Uterus (tissue), 2 donors: ENCODE measurements around the gene FAM83D.

Source experiments
- POLR2A ChIP-seq, 2 donors: fragments of 450-650 bp; IDR thresholded peaks; one replicate each; pipeline ENCODE4 v1.6.1; 2016; ENCODE audit warnings: antibody characterized with exemption in 2 of 2, mild to moderate bottlenecking in 1 of 2, moderate library complexity in 1 of 2
- TF ChIP-seq, protein P1 (sequence below), 4 experiments: fragments of 200-600 bp in 2 of 4; fragments of 450-650 bp in 2 of 4; sonication (generic) in 2 of 4; IDR thresholded peaks; one replicate each; pipeline ENCODE4 v1.5.1; 2016 to 2019; ENCODE audit warnings: antibody characterized with exemption in 4 of 4, mild to moderate bottlenecking in 2 of 4, moderate library complexity in 1 of 4

DNA sequence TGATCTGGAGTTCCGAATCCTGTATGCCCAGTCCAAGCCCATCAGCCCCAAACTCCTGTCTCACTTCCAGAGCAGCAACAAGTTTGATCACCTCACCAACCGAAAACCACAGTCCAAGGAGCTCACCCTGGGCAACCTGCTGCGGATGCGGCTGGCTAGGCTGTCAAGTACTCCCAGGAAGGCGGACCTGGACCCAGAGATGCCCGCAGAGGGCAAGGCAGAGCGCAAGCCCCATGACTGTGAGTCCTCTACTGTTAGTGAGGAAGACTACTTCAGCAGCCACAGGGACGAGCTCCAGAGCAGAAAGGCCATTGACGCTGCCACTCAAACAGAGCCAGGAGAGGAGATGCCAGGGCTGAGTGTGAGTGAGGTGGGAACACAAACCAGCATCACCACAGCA is 25.4 kb downstream of the FAM83D start:
- TF ChIP-seq, protein P1, sequence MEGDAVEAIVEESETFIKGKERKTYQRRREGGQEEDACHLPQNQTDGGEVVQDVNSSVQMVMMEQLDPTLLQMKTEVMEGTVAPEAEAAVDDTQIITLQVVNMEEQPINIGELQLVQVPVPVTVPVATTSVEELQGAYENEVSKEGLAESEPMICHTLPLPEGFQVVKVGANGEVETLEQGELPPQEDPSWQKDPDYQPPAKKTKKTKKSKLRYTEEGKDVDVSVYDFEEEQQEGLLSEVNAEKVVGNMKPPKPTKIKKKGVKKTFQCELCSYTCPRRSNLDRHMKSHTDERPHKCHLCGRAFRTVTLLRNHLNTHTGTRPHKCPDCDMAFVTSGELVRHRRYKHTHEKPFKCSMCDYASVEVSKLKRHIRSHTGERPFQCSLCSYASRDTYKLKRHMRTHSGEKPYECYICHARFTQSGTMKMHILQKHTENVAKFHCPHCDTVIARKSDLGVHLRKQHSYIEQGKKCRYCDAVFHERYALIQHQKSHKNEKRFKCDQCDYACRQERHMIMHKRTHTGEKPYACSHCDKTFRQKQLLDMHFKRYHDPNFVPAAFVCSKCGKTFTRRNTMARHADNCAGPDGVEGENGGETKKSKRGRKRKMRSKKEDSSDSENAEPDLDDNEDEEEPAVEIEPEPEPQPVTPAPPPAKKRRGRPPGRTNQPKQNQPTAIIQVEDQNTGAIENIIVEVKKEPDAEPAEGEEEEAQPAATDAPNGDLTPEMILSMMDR (IDR thresholded peaks at IDR 0.05): no peak
- no peak for TF ChIP-seq POLR2A (IDR thresholded peaks at IDR 0.05)
